ENCODE data around the gene USH1G. TPM values are rescaled to one million over a fixed set of nuclear protein-coding genes. Genes with fewer than 3 reads are reported as not detected.
A peak's percentile ranks its signal among the peaks of the same experiment; 100 is the strongest.
"Not testable (repeated sequence)": the region's sequence is repeated elsewhere in the genome, so short reads cannot be mapped to it uniquely, and the experiment has no call there.

Gene USH1G
- total RNA-seq, 1 donor from 2014 or later, result not detected

DNA sequence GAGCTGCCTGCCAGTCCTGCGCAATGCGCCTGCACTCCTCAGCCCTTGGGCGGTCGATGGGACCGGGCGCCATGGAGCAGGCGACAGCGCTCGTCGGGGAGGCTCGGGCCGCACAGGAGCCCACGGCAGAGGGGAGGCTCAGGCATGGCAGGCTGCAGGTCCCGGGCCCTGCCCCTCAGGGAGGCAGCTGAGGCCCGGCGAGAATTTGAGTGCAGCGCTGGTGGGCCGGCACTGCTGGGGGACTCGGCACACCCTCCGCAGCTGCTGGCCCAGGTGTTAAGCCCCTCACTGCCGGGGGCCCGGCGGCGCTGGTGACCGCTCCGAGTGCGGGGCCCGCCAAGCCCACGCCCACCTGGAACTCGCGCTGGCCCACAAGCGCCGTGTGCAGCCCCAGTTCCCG is 16.0 kb downstream of the USH1G start:
- no peak for DNase-seq (ENCODE audit: low spot score)

DNA sequence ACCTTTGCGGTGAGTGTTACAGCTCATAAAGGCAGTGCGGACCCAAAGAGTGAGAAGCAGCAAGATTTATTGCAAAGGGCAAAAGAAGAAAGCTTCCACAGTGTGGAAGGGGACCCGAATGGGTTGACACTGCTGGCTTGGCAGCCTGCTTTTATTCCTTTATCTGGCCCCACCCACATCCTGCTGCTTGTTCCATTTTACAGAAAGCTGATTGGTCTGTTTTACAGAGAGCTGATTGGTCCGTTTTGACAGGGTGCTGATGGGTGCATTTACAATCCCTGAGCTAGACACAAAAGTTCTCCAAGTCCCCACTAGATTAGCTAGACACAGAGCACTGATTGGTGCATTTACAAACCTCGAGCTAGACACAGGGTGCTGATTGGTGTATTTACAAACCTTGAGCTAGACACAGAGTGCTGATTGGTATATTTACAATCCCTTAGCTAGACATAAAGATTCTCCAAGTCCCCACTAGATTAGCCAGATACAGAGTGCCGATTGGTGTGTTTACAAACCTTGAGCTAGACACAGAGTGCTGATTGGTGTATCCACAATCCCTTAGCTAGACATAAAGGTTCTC is 16.8 kb downstream of the USH1G start:
- not testable (repeated sequence) for DNase-seq (ENCODE audit: low spot score); ATAC-seq

More for the DNA sequence above, 16.0 kb downstream of the USH1G start:
- no peak for ATAC-seq

DNA sequence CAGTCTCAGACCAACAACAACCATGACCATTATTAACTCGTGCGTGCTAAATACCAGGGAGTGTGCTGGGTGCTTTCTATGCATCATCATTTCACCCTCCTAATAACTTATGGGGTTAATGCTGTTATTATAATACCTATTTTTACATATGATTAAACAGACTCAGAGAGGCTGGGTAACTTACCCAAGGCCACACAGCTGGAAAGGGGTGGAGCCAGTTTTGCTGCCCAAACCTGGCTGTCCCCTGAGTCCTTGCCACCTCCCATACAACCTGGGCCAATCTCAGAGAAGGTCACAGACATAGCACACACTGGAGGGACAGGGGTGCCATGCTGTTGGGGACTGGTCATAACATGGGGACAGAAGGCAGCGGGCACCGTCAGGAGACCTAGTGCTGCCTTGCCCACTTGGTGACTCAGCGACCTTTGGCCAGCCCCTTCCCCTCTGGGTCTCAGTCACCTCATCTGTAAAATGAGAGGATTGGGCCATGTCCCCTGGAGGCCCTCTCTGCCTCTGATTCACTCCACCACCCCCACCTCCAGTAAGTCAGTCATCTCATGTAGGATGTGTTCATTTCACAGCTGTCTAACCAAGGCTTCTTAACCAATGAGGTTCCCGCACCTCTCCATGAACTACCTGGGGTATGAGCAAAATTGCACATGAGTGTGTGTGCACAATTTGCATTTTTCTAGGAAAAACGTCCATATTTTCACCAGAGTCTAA is 18.2 kb downstream of the USH1G start:
- ATAC-seq (no peak), DNase-seq (ENCODE audit: low spot score) (no peak)

DNA sequence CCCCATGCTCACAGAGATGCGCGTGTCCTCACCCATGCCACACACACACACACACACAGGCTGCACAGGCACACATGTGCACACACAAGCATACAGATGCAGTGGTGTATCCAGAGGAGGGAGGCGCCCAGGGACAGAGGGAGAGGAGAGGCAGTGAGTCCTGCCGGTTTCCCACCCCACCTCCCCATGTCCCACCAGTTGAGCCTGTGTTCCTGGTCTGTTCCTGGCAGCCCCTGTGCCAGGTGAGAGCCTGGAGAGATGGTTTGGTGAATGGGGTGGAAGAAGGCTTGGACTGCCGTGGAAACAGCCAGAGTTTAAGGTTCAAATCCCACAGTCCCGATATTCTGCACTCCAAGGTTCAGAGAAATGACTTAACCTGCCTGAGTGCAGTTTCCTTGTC is 19.4 kb downstream of the USH1G start:
- ATAC-seq, result no peak
- no peak for DNase-seq (ENCODE audit: low spot score)

DNA sequence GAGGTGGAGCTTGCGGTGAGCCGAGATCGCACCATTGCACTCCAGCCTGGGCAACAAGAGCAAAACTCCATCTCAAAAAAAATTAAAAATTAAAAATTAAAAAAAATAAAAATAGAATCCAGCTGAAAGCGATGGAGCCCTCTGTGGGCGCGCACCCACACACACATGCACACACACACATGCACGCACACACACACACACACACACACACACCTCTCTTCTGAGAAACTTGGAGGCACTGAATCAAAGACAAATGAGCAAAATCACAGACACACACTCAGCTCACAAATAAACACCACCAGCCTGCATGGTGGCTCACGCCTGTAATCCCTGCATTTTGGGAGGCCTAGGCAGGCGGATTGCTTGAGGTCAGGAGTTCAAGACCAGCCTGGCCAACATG is 20.0 kb downstream of the USH1G start:
- no peak for ATAC-seq
- DNase-seq (ENCODE audit: low spot score), result no peak

DNA sequence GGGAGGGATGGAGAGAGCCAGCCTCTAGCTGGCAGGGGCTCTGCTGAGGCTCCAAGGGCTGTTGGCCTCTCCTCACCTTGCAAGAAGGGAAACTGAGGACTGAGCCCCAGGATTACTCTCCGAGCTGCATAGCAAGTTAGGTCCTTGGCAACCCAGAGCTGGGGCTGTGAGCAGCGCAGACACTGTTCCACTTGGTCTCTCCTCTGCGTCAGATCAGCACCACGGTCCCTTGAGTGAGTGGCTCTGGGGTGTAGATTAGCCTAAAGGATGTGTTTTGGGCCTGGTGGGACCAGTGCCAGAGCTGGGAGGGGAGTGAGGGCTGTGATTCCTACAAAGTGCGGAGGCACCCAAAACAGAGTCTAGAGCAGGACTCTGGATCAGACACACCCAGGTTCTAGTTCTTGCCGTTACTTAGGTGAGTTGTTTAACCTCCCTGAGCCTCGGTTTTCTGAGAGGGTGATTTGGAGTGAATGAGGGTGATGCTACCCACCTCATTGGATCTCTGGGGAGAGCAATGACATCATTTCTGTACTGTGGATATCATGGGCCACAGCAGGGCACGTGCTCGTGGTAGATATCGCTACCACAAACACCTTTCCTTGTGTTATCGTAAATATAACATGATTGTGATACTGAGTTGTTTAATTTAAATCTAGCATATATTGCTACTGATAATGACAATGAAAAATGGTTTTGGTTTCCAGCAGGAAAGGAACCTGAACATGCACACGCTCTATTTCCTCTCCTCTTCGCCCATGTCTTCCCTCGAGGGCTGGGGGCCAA is 21.5 kb downstream of the USH1G start:
- ATAC-seq, result no peak
- no peak for DNase-seq (ENCODE audit: low spot score)

DNA sequence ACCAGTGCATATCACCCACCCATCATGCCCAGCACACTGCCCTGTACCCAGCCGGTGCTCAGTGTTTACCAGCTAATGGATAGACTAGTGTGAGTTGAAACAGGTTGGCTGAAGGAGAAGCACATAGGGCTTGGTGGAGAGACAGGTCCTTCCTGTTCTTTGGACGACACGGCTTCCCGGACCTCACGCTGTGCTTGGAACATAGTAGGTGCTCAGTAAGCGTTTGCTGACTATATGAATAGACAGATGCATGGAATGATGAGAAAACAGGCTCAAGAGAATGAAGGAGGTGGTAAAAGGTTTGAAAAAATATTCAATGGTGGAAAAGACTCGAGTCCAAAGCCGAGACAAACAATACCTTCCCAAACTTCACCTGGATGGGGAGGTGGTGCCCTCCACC is 22.8 kb downstream of the USH1G start:
- ATAC-seq, result no peak
- DNase-seq (ENCODE audit: low spot score), result no peak

DNA sequence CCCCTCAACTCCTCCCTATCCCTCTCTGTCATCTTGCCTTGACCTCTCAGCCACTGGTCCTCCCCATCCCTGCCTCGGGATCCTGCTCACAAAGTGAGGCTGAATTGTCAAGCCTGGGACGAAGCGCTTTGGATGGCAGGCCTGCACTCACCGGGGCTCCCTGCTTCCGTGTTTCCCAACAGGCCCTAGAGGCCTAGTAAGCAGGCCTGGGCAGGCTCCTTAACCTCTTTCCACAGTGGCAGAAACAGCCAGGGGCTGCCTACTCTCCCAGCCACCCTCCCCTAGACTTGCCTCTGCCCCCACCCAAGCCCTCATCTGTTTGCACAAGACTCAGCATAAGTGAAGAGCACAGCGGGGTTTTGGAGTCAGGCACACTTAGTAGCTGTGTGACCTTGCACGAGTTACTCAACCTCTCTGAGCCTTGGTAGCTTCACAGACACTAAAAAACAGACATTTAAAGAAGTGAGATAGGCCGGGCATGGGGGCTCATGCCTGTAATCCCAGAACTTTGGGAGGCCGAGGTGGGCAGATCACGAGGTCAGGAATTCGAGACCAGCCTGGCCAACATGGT is 24.6 kb downstream of the USH1G start:
- DNase-seq (ENCODE audit: low spot score) (no peak), ATAC-seq (no peak)

DNA sequence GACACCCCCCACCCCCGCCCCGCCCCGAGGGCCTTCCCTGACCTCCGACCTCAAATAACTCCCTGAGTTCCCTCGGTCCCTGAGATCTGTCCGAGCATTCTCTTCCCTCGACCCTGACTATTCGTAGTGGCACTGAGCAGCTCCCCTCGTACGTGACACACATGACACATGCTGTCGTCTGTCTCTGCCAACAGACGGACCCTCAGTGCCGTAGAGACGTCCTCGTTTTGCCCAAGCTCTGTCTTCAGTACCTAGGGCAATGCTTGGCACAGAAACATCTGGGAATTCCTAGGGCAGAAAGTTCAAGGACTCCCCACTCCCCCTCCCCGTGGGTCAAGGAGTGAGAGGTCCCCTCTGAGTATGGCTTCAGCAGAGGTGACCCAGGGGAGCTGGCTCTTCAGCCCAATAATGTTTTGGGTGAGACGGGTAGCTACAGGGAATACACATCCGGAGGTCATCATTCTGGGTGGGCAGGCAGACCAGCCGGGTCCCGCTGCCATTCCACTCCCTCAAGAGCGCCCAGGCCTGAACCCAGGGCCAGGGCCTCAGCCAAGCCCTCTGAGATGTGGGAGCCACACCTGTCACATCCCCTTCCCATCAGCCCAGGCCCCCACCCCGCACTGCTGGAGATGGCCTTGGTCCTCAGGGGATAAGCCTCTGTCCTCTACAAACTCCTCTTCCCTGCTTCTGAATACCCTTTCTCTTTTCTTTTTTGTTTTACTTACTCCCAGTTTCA is 29.0 kb downstream of the USH1G start:
- peak; percentile 14 for ATAC-seq
- DNase-seq (ENCODE audit: low spot score), result no peak

DNA sequence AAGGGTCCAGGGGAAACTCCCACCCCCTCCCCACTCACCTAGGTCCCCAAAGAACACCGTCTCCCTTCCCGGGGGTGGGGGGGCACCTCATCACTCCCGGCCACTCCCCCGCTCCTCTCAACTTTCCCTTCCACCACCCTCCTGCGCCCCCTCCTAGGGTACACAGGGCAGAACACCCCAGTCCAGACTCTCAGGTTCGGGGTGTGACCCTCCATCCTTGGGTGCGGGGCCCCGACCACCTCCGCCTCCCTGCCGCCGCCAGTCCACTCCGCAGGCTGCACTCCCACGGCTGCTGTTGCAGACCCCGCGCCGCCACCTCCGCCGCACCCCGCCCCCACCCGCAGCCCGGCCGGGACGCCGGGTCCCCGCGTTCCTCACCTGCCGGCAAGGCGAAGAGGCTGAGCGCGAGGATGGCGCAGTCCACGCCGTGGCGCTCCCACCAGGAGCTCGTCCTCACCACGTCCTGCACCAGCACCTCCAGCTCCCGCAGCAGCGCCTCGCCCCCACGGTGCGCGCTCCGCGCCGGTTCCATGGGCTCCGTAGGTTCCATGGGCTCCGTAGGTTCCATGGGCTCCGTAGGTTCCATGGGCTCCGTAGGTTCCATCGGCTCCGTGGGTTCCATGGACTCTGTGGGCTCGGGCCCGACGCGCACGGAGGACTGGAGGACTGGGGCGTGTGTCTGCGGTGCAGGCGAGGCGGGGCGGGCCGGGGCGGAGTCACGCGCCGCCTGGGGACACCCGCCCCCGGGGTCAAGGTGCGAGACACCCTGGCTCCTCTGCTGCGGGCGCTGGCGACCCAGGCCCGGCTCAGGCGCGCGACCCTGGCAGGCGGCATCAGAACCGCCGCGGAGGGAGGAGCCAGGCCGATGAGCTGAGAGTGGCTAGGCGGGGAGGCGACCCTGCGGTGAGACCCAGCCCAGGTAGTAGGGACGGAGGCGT is 29.8 kb downstream of the USH1G start, which contains the start of gene FADS6:
TSS of gene FADS6 (minus strand) at position 660 of the 938 bp plus-strand sequence. CDS start at position 622, 38 bp downstream.
- peak; percentile 74 for DNase-seq (ENCODE audit: low spot score)
- ATAC-seq, result peak; percentile 96

DNA sequence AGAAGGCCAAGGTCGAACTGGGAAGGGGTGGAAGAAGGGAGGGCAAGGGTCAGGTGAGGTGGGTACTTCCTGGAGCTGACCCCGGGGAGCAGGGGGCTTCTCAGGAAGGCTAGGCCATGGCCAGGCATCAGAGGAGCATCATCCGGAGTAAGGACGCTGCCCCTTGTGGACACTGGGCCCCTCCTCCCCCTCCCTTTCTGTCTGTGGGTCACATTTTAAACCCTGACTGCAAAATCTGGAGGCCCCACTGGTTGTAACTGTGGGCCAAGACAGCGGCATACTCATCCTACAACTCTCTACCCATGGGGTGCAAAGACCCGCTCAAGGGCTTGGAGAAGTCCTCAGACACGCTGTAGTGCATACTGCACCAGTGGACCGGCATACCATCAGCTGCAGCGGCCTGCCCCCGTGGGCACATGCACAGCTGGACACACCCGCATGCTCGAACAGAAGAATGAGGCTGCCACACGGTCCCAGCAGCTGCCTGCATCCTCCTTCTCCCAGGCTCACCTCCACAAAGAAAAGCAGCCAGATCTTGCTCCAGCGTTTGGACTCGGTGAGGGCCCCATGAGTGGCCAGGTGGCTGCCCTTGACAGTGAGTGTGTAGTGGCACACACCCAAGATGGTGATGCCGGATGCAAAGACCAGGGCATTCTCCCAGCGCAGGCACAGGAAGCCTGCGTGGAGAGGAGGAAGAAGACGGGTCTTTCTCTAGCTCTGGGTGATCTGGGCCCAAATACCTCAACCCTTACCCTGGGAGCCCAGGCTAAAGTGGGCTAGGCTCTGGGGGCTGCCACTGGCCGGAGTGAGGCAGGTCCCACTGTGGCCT is 30.8 kb downstream of the USH1G start:
- DNase-seq (ENCODE audit: low spot score), result no peak
- peak; percentile 13 for ATAC-seq

DNA sequence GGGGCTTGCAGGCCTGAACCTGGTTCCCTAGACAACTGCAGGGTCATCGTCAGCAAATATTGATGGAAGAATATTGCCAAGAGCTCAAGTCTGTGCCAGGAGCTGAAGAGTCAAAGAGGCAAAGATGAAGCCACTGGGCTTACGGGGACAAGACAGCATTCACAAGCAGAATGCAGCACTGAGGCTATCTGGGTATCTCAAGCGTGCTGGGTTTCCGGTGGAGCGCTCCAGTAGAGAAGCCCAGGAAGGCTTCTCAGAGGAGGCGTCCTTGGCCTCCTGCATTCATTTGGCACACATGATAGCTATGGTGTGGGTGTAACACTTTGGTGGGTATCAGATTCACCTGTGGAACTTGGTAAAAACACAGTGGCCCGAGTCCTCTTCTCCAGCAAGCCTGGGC is 32.5 kb downstream of the USH1G start:
- no peak for ATAC-seq

DNA sequence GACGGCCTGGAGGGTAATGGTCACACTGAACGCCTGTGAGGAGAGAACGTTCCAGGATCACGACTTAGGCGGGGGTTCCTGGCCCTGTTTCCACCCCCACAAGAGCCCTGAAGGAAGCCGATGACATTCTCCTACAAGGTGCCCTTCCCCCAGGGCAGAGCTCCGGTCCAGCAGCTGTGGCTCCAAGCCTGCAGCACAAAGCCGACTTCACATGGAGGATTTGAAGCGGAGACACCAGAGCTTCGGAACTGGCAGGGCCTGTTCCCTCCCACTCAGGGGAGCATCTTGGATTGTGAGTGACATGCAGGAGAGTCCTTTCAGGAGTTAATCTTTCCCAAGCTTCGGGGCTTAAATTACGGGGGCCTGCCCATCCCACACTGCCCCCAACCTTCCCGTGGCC is 34.6 kb downstream of the USH1G start:
- DNase-seq (ENCODE audit: low spot score) (no peak), ATAC-seq (no peak)

More for the DNA sequence above, 32.5 kb downstream of the USH1G start:
- DNase-seq (ENCODE audit: low spot score), result no peak

DNA sequence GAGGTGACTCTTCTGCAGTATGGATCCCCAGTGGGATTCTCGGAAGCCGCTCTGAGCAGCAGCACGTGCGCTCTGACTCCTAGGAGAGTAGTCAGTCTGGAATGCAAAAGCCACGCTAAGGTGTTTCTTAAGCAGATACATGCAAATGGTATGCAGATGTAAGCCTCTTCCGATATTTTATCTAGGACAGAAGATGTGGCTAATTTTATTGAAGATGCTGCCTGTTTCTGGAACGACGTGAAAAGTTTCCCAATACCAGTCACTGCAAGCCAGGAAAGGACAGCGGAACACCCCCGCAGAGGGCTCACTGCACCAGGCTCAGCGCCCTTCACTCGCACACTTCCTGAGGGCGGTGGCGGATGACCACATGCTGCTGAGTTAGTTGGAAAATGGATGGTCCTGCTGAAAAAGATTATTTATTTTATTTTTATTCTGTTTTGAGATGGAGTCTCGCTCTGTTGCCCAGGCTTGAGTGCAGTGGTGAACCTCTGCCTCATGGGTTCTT is 39.8 kb downstream of the USH1G start:
- ATAC-seq (peak; percentile 37), DNase-seq (ENCODE audit: low spot score) (no peak)

DNA sequence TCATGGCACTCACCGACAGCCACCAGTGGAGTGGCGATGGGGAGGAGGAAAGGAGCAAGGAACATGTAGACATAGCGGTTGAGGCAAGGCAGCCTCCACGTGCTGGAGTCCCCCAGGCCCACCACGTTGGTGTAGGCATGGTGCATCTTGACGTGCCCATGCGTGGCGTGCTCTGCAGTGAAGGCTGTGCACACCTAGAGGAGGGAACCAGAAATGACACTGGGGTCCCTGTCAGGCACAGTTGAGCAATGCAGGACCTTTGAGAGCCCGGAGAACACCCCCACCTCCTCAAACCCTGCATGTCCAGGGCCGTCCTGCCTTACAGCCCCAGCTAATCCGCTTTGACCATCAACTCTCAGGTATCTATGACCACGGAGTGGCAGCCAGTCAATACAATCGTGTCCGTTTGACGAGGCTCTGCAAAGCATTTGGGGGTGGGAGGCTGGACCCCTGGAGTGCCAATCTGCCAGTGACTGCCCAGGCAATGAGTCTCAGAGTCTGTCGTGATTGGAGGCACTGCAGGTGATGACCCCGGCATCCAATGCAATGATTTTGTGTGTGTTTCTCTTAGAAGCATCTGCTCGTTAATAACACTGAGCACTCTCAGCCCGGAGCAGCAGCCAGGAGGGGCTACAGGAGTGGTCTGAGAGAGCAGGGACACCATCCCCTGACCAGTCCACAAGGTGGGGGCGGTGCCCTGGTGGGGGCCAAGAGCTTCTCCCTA is 40.4 kb downstream of the USH1G start:
- DNase-seq (ENCODE audit: low spot score), result no peak
- no peak for ATAC-seq

DNA sequence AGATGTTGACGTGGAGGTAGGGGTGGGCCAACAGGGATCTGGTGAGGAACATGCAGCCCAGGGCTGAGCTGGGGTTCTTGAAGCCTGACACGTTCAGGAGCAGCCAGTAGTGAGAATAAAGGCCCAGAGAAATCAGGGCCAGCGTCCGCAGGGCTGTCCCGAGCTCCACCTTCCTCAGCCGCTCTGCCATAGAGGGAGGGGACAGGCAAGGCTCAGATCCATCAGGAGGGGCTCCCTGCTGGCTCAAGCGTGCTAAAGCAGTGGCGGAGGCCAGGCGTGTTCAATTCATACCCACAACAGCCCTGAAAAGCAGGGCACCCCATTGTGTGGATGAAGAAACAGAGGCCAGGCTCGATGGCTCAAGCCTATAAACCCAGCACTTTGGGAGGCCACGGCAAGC is 42.0 kb downstream of the USH1G start:
- DNase-seq (ENCODE audit: low spot score), result no peak
- no peak for ATAC-seq

DNA sequence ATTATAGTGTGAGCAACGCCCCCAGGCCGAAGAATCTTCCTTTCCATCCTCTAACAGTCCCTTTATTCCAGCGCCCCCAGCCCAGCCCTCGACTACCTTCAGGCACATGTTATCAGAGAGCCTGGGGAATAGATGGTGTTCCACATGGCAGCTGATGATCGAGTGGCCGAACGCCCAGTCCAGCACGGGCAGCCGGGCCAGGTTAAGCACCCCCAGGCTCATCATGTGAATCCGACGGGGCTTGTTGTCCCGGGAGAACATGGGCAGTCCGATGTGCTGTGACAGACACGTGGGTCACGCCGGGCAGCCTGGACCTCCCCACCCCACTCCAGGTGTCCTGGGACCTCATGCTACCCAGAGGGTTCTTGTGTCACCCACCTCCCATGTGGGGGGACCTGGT is 43.7 kb downstream of the USH1G start:
- no peak for ATAC-seq
- no peak for DNase-seq (ENCODE audit: low spot score)

DNA sequence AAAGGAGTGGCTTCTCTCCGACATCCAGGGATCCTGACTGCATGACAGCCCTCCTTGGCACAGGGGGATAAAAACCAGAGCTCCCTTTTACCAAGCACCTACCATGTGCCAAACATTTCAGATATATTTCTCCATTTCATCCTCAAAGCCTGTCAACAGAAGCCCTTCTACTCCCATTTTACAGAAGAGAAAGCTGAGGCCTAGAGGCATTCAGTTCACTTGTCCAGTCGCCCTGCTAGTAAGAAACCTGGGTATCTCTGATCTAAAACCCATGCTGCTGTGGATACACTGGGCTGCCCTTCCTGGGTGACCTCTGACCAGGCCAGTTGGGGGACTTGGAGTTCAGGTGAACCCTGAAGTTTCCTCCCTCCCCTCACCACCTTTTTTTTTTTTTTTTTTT is 44.4 kb downstream of the USH1G start:
- ATAC-seq (no peak), DNase-seq (ENCODE audit: low spot score) (no peak)
